ENCODE data around the gene FMNL3. TPM values are rescaled to one million over a fixed set of nuclear protein-coding genes. Genes with fewer than 3 reads are reported as not detected.

The FMNL3 gene
- total and polyA plus RNA-seq, 2 experiments from 2014 or later: 8.7 to 32.6 TPM

GRCh38 chr12:49599961-49600360 is 107.2 kb downstream of the FMNL3 start (continued):
- no peak for TF ChIP-seq ZNF462 (CRISPR knock-in tag; IDR thresholded peaks at IDR 0.05)
- TF ChIP-seq ZNF114 (CRISPR knock-in tag; IDR thresholded peaks at IDR 0.05): no peak
- TF ChIP-seq REST (IDR thresholded peaks at IDR 0.05; ENCODE audit: unreplicated experiment): no peak
- TF ChIP-seq POLR2AphosphoS5 (IDR thresholded peaks at IDR 0.05; ENCODE audit: low read depth): no peak
- no peak for TF ChIP-seq EZH2phosphoT487 (IDR thresholded peaks at IDR 0.05; ENCODE audit: unreplicated experiment)
- TF ChIP-seq EZH2 (IDR thresholded peaks at IDR 0.05; ENCODE audit: low read depth, unreplicated experiment): no peak

GRCh38 chr12:49598527-49598926 is 108.7 kb downstream of the FMNL3 start:
- no peak overlapping the region for H3K27ac Mint-ChIP-seq

More at GRCh38 chr12:49598527-49598926, 108.7 kb downstream of the FMNL3 start:
- H3K27ac ChIP-seq (ENCODE audit: low read depth): no peak overlapping the region
- H3K4me1 Mint-ChIP-seq: no peaks in the 10 kb centered on the region
- TF ChIP-seq CREB1 (CRISPR knock-in tag; IDR thresholded peaks at IDR 0.05; ENCODE audit: low read depth): no peak
- no peak for TF ChIP-seq STAT1 (IDR thresholded peaks at IDR 0.05; ENCODE audit: unreplicated experiment)
- H3F3A ChIP-seq (replicated peaks; ENCODE audit: low read depth): no peaks in the 10 kb centered on the region
- peaks cover 2% of the 10 kb centered on the region; the same call in 1 of the 2 replicates for H4K20me1 ChIP-seq (replicated peaks; ENCODE audit: insufficient read depth)
- no peak overlapping the region for H3K4me3 ChIP-seq
- H3K9me3 Mint-ChIP-seq: no peaks in the 10 kb centered on the region
- H3K79me2 ChIP-seq (replicated peaks; ENCODE audit: insufficient read depth): no peaks in the 10 kb centered on the region
- H3K27me3 Mint-ChIP-seq (ENCODE audit: insufficient read depth, low read depth, poor library complexity): peaks cover 10% of the 10 kb centered on the region
- no peak for DNase-seq (ENCODE audit: low spot score)
- no peaks in the 10 kb centered on the region; the same call in 1 of the 3 replicates for H3K36me3 Mint-ChIP-seq (ENCODE audit: low read depth)
- H3K4me1 ChIP-seq (ENCODE audit: insufficient read depth): no peaks in the 10 kb centered on the region
- ATAC-seq: no peak
- no peaks in the 10 kb centered on the region for H3K36me3 ChIP-seq (ENCODE audit: insufficient read depth)
- peaks cover 10% of the 10 kb centered on the region; the same call in 1 of the 2 replicates for H3K9me2 ChIP-seq (ENCODE audit: insufficient read depth)
- H2AFZ ChIP-seq: no peak overlapping the region
- no peak overlapping the region for H3K4me3 Mint-ChIP-seq
- H3K4me2 ChIP-seq: no peak overlapping the region
- no peaks in the 10 kb centered on the region for H3K27me3 ChIP-seq (ENCODE audit: insufficient read depth)
